AG04449 (cell line): ENCODE results near the gene CHD2.

Source experiments
- CTCF ChIA-PET: fragments of 350-600 bp; formaldehyde crosslinking; extraction: SDS; loops from one replicate; lab custom pipeline; 2021; ENCODE audit warnings: antibody characterized with exemption; lab: Yijun Ruan, JAX
- POLR2A ChIA-PET: fragments of 400-600, 350-600 bp; formaldehyde crosslinking; extraction: SDS; loops from one replicate; lab custom pipeline; 2020; ENCODE audit warnings: antibody characterized with exemption, inconsistent platforms; lab: Yijun Ruan, JAX
- DNase-seq: peaks from one replicate; pipeline ENCODE4 v3.0.0-alpha.2; 2010; ENCODE audit warnings: low read depth, low spot score
- H3K4me3 ChIP-seq: 2 replicates; pipeline ENCODE4 v1.5.1; 2011; ENCODE audit warnings: low read depth, mild to moderate bottlenecking, control low read depth, low read length
- CTCF ChIP-seq: IDR thresholded peaks from one replicate; pipeline ENCODE4 v1.5.1; 2011; ENCODE audit warnings: mild to moderate bottlenecking, moderate library complexity, low read length, control low read depth, inconsistent platforms; ENCODE audit not compliant: insufficient read depth; ENCODE audit errors: missing control alignments

The CHD2 gene

GRCh38 chr15:92937901-92938300 lies 37.8 kb downstream of the CHD2 start:
- DNase-seq, result no peak
- no peak overlapping the region for H3K4me3 ChIP-seq
- POLR2A ChIA-PET, result interaction anchor here (1.2 kb wide), 1 partner anchor 130 kb away, joined by 3 read pairs; no protein-coding TSS in a partner anchor
- no peak for TF ChIP-seq CTCF
- CTCF ChIA-PET, result interaction anchor here (1.0 to 5.4 kb wide), 5 partner anchors 9 to 141 kb away, joined by 3 to 31 read pairs (median 8); no protein-coding TSS in a partner anchor

- no peak overlapping the region for H3K4me3 ChIP-seq
- DNase-seq, result no peak
- CTCF ChIA-PET, result interaction anchor here (1.0 to 5.4 kb wide), 4 partner anchors 9 to 142 kb away, joined by 3 to 31 read pairs (median 10); no protein-coding TSS in a partner anchor
- POLR2A ChIA-PET, result interaction anchor here (1.2 kb wide), 1 partner anchor 130 kb away, joined by 3 read pairs; no protein-coding TSS in a partner anchor
- no peak for TF ChIP-seq CTCF
Measured at GRCh38 chr15:92938387-92938786, 38.3 kb downstream of the CHD2 start.

DNA sequence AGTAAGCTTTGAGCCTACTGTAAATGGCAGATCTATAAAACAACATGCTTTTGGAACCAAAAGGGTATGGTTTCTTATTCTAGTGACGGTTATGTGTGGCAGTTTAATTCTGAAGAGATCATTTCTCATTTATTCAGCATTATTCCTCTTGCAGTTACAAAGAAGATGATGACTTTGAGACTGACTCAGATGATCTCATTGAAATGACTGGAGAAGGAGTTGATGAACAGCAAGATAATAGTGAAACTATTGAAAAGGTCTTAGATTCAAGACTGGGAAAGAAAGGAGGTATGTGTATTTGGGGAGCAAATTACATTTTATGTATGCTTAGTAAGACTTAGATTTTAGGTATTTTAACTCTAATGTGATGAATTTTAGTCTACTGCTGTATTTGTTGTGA lies 41.5 kb downstream of the CHD2 start:
- ChIA-PET POLR2A (interaction anchor here (0.5 kb wide), 1 partner anchor 19 kb away, joined by 3 read pairs; no protein-coding TSS in a partner anchor), CTCF (interaction anchor here (1.4 to 2.6 kb wide), 3 partner anchors 34 to 145 kb away, joined by 3 to 19 read pairs (median 5); no protein-coding TSS in a partner anchor)
- no peak for DNase-seq
- no peak for TF ChIP-seq CTCF
- H3K4me3 ChIP-seq, result no peak overlapping the region

- H3K4me3 ChIP-seq, result no peak overlapping the region
- ChIA-PET CTCF (interaction anchor here (0.9 to 2.6 kb wide), 6 partner anchors 17 to 146 kb away, joined by 3 to 19 read pairs (median 4); no protein-coding TSS in a partner anchor), POLR2A (no interaction called here)
- TF ChIP-seq CTCF, result no peak
- DNase-seq, result no peak
Measured at GRCh38 chr15:92942706-92943105, 42.6 kb downstream of the CHD2 start.

DNA sequence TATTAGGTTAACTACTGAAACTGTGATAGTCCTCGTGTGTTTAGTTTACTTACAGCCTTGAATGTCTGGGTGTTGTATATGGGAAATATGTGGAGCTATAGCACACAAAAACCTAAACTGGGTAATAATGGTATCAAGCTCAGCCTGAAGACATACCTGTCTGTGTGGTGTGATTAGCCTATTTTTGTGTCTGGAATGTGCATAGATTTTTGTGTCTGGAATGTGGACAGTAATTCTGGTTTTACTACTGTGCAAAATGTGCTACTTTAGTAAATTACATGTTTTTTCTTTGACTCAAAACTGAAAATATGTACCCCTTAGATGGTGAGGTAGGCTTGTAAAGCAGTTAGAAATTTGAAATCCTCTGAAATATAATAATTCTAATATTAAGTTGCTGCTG lies 43.5 kb downstream of the CHD2 start:
- H3K4me3 ChIP-seq, result no peak overlapping the region
- ChIA-PET POLR2A (no interaction called here), CTCF (interaction anchor here (0.9 to 2.6 kb wide), 4 partner anchors 10 to 147 kb away, joined by 4 to 19 read pairs (median 5); no protein-coding TSS in a partner anchor)
- no peak for DNase-seq
- TF ChIP-seq CTCF, result no peak

DNA sequence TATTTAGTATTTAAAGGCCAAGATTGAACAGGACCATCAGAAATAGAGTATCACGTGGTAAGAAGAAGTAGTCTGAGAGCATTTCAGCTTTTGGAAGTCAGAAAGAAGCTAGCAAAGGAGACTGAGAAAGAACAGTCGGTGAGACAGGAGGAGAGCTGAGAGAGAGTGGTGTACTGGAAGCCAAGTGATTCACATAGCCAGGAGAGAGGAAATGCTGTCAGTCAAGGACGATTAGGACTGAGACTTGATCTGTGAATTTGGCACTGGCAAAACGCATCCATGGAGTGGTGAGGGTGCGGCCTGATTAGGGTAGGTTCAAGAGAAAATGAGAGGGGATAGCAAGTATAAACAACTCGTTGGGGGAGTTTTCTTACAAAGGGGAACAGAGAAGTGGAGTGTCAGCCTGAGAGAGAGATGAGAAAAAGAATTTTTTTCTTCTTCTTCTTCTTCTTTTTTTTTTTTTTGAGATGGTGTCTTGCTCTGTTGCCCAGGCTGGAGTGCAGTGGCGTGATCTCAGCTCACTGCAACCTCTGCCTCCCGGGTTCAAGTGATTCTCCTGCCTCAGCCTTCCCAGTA lies 44.9 kb downstream of the CHD2 start:
- no peak overlapping the region for H3K4me3 ChIP-seq
- TF ChIP-seq CTCF, result no peak
- DNase-seq, result no peak
- CTCF ChIA-PET, result interaction anchor here (0.8 to 2.1 kb wide), 8 partner anchors 9 to 149 kb away, joined by 3 to 7 read pairs (median 5); no protein-coding TSS in a partner anchor
- POLR2A ChIA-PET, result no interaction called here
